HepG2 (cell line): ENCODE data around the gene BTF3L4. TPM values are rescaled to one million over a fixed set of nuclear protein-coding genes. Genes with fewer than 3 reads are reported as not detected.

Source experiments
- ATF7-NPFF ChIP-seq: sonication (generic); formaldehyde crosslinking; IDR thresholded peaks from 2 replicates; pipeline ENCODE4 v1.8.1; 2023; ENCODE audit warnings: mild to moderate bottlenecking, low read depth, missing genetic modification reagents, moderate library complexity
- CBX1 ChIP-seq: IDR thresholded peaks from one replicate; pipeline ENCODE4 v1.6.1; 2016; ENCODE audit warnings: antibody characterized with exemption, low read depth
- CEBPB ChIP-seq: IDR thresholded peaks from 2 replicates; pipeline ENCODE4 v1.6.1; 2011; ENCODE audit warnings: low read depth, low read length, improper control_type of control experiment, borderline replicate concordance
- DMAP1 ChIP-seq: IDR thresholded peaks from 2 replicates; pipeline ENCODE4 v1.6.1; 2016
- ELF1 ChIP-seq: sonication (generic); formaldehyde crosslinking; IDR thresholded peaks from 2 replicates; pipeline ENCODE4 v1.4.0; 2020; ENCODE audit warnings: missing genetic modification reagents
- GATA4 ChIP-seq: sonication (generic); IDR thresholded peaks from 2 replicates; pipeline ENCODE4 v1.6.1; 2016; ENCODE audit warnings: antibody characterized with exemption, low read depth, borderline replicate concordance
- MEIS2 ChIP-seq: sonication (generic); formaldehyde crosslinking; IDR thresholded peaks from 2 replicates; pipeline ENCODE4 v1.9.0; 2021; ENCODE audit warnings: mild to moderate bottlenecking, missing genetic modification reagents
- MYNN ChIP-seq: sonication (generic); formaldehyde crosslinking; IDR thresholded peaks from 2 replicates; pipeline ENCODE4 v1.4.0; 2020; ENCODE audit warnings: mild to moderate bottlenecking, low read depth, missing genetic modification reagents
- NFIC ChIP-seq: IDR thresholded peaks from 2 replicates; pipeline ENCODE4 v1.6.1; 2012; ENCODE audit warnings: mild to moderate bottlenecking, low read length, inconsistent platforms
- NR2C2 ChIP-seq: sonication (generic); formaldehyde crosslinking; IDR thresholded peaks from 2 replicates; pipeline ENCODE4 v1.4.0; 2020; ENCODE audit warnings: missing genetic modification reagents, mild to moderate bottlenecking, moderate library complexity, borderline replicate concordance
- WIZ ChIP-seq: sonication (generic); formaldehyde crosslinking; IDR thresholded peaks from 2 replicates; pipeline ENCODE4 v1.5.1; 2020; ENCODE audit warnings: mild to moderate bottlenecking, missing genetic modification reagents
- ZBED4 ChIP-seq: sonication (generic); formaldehyde crosslinking; IDR thresholded peaks from 2 replicates; pipeline ENCODE4 v1.4.0; 2020; ENCODE audit warnings: missing genetic modification reagents, borderline replicate concordance
- ZNF256 ChIP-seq: sonication (generic); formaldehyde crosslinking; conservative IDR thresholded peaks from 2 replicates; pipeline ENCODE4 v1.4.0; 2020; ENCODE audit warnings: missing genetic modification reagents
- ZNF746 ChIP-seq: sonication (generic); formaldehyde crosslinking; IDR thresholded peaks from 2 replicates; pipeline ENCODE4 v1.8.0; 2022; ENCODE audit warnings: mild to moderate bottlenecking, missing genetic modification reagents
- ZNF761 ChIP-seq: sonication (generic); formaldehyde crosslinking; conservative IDR thresholded peaks from 2 replicates; pipeline ENCODE4 v1.4.0; 2020; ENCODE audit warnings: mild to moderate bottlenecking, missing genetic modification reagents
- ZNF776 ChIP-seq: sonication (generic); formaldehyde crosslinking; IDR thresholded peaks from 2 replicates; pipeline ENCODE4 v1.4.0; 2020; ENCODE audit warnings: mild to moderate bottlenecking, missing genetic modification reagents
- ZNF777 ChIP-seq: sonication (generic); formaldehyde crosslinking; IDR thresholded peaks from 2 replicates; pipeline ENCODE4 v1.4.0; 2020; ENCODE audit warnings: missing genetic modification reagents
- polyA plus RNA-seq, 8 experiments: library from polyadenylated mRNA; depleted of rRNA in 3 of 8; stranded (reverse) in 7 of 8; unstranded in 1 of 8; fragments of >200 nt; fragmentation: Illumina TruSeq in 4 of 8; extraction: Trizol in 4 of 8; gene quantifications; 2 replicates each; pipeline versions ENCODE4 v1.2.1 to v1.2.3, GENCODE V29; 2011 to 2016; ENCODE audit warnings: low read depth in 4 of 8, missing spikeins in 1 of 8, mixed read lengths in 1 of 8; ENCODE audit not compliant: insufficient read depth in 1 of 8
- total RNA-seq, 5 experiments: library from RNA; depleted of rRNA; stranded (reverse); fragments of >200 nt; fragmentation: Illumina TruSeq; extraction: Trizol; gene quantifications; 2 replicates each; pipeline ENCODE4 v1.2.3, GENCODE V29; 2016; ENCODE audit warnings: low read depth in 1 of 5
- TF ChIP-seq, protein P1 (sequence below): sonication (generic); formaldehyde crosslinking; IDR thresholded peaks from 2 replicates; pipeline ENCODE4 v1.9.0; 2021; ENCODE audit warnings: missing genetic modification reagents, borderline replicate concordance
- TF ChIP-seq, protein P2 (sequence below): sonication (generic); formaldehyde crosslinking; IDR thresholded peaks from 2 replicates; pipeline ENCODE4 v1.5.0; 2020; ENCODE audit warnings: missing genetic modification reagents
- TF ChIP-seq, protein P3 (sequence below): sonication (generic); formaldehyde crosslinking; conservative IDR thresholded peaks from 2 replicates; pipeline ENCODE4 v1.8.0; 2022; ENCODE audit warnings: mild to moderate bottlenecking, moderate library complexity, missing genetic modification reagents

BTF3L4 gene
- total and polyA plus RNA-seq, 2 of the 13 experiments (the other 11 are each of a cell fraction or from before 2014, with no cell fraction given): 59.0 to 74.3 TPM

DNA sequence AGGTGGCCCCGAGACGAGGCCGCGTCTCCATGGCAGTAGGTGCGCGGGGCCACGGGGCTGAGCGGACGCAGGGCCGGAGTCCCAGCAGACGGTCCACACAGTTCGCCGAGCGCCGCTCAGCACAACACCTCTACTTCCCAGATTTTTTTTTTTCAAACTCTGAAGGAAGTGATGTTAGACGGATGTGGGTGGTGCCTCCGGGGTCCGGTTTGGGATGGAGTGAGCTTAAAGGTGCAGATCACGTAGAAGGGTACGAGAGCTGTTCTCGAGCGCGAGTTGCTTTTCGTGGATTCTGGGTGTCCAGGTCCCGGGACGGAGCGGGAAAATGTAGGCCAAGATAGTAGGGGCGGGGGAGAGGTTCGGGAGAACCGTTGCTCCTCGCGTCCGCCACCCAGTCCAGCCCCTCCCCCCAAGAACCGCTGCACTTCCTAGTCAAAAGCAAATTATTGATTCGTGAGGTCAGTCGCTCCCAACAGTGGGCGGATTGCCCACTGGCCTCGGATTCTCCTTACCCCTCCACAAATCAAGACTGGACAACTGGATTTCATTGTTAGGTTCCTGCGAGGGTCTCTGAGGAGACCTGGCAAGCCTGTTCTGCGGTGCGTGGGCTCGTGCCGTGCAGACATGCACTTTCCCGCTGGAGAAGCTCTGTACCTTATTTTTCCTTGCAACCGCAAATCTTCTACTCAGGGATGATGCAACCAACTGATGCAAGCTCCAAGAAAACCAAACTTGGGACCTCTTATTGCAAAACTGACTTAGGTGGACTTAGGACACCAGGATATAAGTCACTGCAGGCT is 829 bp upstream of the BTF3L4 start, which contains the start of gene TXNDC12 (continued):
- peak; percentile 83 for TF ChIP-seq ELF1 (CRISPR knock-in tag)
- no peak; the same call in 1 of the 2 replicates for TF ChIP-seq MYNN (CRISPR knock-in tag)
- TF ChIP-seq, protein P1, sequence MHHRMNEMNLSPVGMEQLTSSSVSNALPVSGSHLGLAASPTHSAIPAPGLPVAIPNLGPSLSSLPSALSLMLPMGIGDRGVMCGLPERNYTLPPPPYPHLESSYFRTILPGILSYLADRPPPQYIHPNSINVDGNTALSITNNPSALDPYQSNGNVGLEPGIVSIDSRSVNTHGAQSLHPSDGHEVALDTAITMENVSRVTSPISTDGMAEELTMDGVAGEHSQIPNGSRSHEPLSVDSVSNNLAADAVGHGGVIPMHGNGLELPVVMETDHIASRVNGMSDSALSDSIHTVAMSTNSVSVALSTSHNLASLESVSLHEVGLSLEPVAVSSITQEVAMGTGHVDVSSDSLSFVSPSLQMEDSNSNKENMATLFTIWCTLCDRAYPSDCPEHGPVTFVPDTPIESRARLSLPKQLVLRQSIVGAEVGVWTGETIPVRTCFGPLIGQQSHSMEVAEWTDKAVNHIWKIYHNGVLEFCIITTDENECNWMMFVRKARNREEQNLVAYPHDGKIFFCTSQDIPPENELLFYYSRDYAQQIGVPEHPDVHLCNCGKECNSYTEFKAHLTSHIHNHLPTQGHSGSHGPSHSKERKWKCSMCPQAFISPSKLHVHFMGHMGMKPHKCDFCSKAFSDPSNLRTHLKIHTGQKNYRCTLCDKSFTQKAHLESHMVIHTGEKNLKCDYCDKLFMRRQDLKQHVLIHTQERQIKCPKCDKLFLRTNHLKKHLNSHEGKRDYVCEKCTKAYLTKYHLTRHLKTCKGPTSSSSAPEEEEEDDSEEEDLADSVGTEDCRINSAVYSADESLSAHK: no peak
- peak; percentile 61; the same call in 1 of the 2 replicates for TF ChIP-seq ZBED4 (CRISPR knock-in tag)
- TF ChIP-seq ZNF256 (CRISPR knock-in tag): peak; percentile 15; the same call in 1 of the 2 replicates
- peak; percentile 18; the same call in 1 of the 2 replicates for TF ChIP-seq NFIC
- TF ChIP-seq WIZ (CRISPR knock-in tag): 0 out of 2 replicates have a peak, but pooled peaks have one; percentile 18
- TF ChIP-seq CBX1: peak; percentile 77
- TF ChIP-seq ATF7-NPFF (CRISPR knock-in tag): peak; percentile 55; the same call in 1 of the 2 replicates
- peak; percentile 46 for TF ChIP-seq NR2C2 (CRISPR knock-in tag)
- TF ChIP-seq MEIS2 (CRISPR knock-in tag): 0 out of 2 replicates have a peak, but pooled peaks have one; percentile 49
- peak; percentile 76; the same call in 1 of the 2 replicates for TF ChIP-seq DMAP1 (CRISPR knock-in tag)
- TF ChIP-seq CEBPB: peak; percentile 92
- no peak for TF ChIP-seq ZNF777 (CRISPR knock-in tag)
- TF ChIP-seq, protein P2, sequence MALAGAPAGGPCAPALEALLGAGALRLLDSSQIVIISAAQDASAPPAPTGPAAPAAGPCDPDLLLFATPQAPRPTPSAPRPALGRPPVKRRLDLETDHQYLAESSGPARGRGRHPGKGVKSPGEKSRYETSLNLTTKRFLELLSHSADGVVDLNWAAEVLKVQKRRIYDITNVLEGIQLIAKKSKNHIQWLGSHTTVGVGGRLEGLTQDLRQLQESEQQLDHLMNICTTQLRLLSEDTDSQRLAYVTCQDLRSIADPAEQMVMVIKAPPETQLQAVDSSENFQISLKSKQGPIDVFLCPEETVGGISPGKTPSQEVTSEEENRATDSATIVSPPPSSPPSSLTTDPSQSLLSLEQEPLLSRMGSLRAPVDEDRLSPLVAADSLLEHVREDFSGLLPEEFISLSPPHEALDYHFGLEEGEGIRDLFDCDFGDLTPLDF: peak; percentile 16; the same call in 1 of the 2 replicates
- TF ChIP-seq ZNF746 (CRISPR knock-in tag): peak; percentile 47; the same call in 1 of the 2 replicates
- 0 out of 2 replicates have a peak, but pooled peaks have one; percentile 23 for TF ChIP-seq ZNF761 (CRISPR knock-in tag)
- peak; percentile 79; the same call in 1 of the 2 replicates for TF ChIP-seq ZNF776 (CRISPR knock-in tag)
- TF ChIP-seq, protein P3, sequence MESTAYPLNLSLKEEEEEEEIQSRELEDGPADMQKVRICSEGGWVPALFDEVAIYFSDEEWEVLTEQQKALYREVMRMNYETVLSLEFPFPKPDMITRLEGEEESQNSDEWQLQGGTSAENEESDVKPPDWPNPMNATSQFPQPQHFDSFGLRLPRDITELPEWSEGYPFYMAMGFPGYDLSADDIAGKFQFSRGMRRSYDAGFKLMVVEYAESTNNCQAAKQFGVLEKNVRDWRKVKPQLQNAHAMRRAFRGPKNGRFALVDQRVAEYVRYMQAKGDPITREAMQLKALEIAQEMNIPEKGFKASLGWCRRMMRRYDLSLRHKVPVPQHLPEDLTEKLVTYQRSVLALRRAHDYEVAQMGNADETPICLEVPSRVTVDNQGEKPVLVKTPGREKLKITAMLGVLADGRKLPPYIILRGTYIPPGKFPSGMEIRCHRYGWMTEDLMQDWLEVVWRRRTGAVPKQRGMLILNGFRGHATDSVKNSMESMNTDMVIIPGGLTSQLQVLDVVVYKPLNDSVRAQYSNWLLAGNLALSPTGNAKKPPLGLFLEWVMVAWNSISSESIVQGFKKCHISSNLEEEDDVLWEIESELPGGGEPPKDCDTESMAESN (CRISPR knock-in tag): peak; percentile 17; the same call in 1 of the 2 replicates
- peak; percentile 75; the same call in 1 of the 2 replicates for TF ChIP-seq GATA4
